ENCODE data around the gene EXPH5.

Gene EXPH5

GRCh38 chr11:108628812-108629211 lies 35.2 kb upstream of the EXPH5 start:
- no peak for DNase-seq (ENCODE audit: low spot score)
- in situ Hi-C loops (cut with MboI; ENCODE audit: low pct_unique_long_range_greater_than_20kb, low sequenced_read_pairs, unreplicated experiment): no loop called here
- TF ChIP-seq CTCF (IDR thresholded peaks at IDR 0.05; ENCODE audit: extremely low read depth, insufficient read depth, missing control alignments): no peak

GRCh38 chr11:108628326-108628725 lies 34.8 kb upstream of the EXPH5 start:
- in situ Hi-C loops (cut with MboI; ENCODE audit: low pct_unique_long_range_greater_than_20kb, low sequenced_read_pairs, unreplicated experiment): no loop called here
- DNase-seq (ENCODE audit: low spot score): no peak
- no peak for TF ChIP-seq CTCF (IDR thresholded peaks at IDR 0.05; ENCODE audit: extremely low read depth, insufficient read depth, missing control alignments)

GRCh38 chr11:108624196-108624925 lies 30.8 kb upstream of the EXPH5 start:
- in situ Hi-C loops (cut with MboI; ENCODE audit: low pct_unique_long_range_greater_than_20kb, low sequenced_read_pairs, unreplicated experiment): no loop called here

GRCh38 chr11:108622341-108622740 lies 28.8 kb upstream of the EXPH5 start:
- no peak for TF ChIP-seq CTCF (IDR thresholded peaks at IDR 0.05; ENCODE audit: extremely low read depth, insufficient read depth, missing control alignments)
- in situ Hi-C loops (cut with MboI; ENCODE audit: low pct_unique_long_range_greater_than_20kb, low sequenced_read_pairs, unreplicated experiment): no loop called here
- DNase-seq (ENCODE audit: low spot score): no peak

More at GRCh38 chr11:108624196-108624925, 30.8 kb upstream of the EXPH5 start:
- no peak for TF ChIP-seq CTCF (IDR thresholded peaks at IDR 0.05; ENCODE audit: extremely low read depth, insufficient read depth, missing control alignments)
- no peak for DNase-seq (ENCODE audit: low spot score)

- peak; percentile 59 for DNase-seq (ENCODE audit: low spot score)
- in situ Hi-C loops (cut with MboI; ENCODE audit: low pct_unique_long_range_greater_than_20kb, low sequenced_read_pairs, unreplicated experiment): no loop called here
- no peak for TF ChIP-seq CTCF (IDR thresholded peaks at IDR 0.05; ENCODE audit: extremely low read depth, insufficient read depth, missing control alignments)
These were observed 27.6 kb upstream of the EXPH5 start for GRCh38 chr11:108620958-108621772.

GRCh38 chr11:108618529-108618928 lies 25.0 kb upstream of the EXPH5 start:
- TF ChIP-seq CTCF (IDR thresholded peaks at IDR 0.05; ENCODE audit: extremely low read depth, insufficient read depth, missing control alignments): no peak
- in situ Hi-C loops (cut with MboI; ENCODE audit: low pct_unique_long_range_greater_than_20kb, low sequenced_read_pairs, unreplicated experiment): no loop called here

More at GRCh38 chr11:108618529-108618928, 25.0 kb upstream of the EXPH5 start:
- DNase-seq (ENCODE audit: low spot score): no peak

Data from GM13977 (cell line).